ENCODE results near the gene KRT79.

Gene KRT79

DNA sequence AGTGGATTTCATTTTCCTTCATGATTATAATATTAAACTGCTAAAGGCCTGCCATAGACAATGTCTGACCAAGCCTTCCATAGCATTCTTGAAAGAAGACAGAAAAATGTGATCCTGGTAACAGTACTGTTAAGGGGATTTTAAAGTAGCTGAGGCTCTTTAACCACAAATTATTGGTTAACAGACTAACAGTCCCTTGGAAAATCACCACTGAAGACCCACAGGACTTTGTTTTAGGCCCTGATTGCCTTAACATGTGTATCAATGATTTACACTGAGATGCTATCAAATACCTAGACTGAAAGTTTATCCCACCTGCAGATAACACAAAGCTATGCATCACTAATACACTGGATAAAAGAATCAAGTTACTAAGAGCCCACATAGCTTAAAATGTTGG is 6.0 kb downstream of the KRT79 start:
- TF ChIP-seq, protein P1, sequence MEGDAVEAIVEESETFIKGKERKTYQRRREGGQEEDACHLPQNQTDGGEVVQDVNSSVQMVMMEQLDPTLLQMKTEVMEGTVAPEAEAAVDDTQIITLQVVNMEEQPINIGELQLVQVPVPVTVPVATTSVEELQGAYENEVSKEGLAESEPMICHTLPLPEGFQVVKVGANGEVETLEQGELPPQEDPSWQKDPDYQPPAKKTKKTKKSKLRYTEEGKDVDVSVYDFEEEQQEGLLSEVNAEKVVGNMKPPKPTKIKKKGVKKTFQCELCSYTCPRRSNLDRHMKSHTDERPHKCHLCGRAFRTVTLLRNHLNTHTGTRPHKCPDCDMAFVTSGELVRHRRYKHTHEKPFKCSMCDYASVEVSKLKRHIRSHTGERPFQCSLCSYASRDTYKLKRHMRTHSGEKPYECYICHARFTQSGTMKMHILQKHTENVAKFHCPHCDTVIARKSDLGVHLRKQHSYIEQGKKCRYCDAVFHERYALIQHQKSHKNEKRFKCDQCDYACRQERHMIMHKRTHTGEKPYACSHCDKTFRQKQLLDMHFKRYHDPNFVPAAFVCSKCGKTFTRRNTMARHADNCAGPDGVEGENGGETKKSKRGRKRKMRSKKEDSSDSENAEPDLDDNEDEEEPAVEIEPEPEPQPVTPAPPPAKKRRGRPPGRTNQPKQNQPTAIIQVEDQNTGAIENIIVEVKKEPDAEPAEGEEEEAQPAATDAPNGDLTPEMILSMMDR (IDR thresholded peaks at IDR 0.05; ENCODE audit: insufficient read depth, low read depth, low read length, missing control alignments) = no peak
- H3K4me3 ChIP-seq (ENCODE audit: low read length) = no peak overlapping the region
- DNase-seq (ENCODE audit: low read depth) = no peak

- no peak overlapping the region for H3K4me3 ChIP-seq (ENCODE audit: low read length)
- no peak for DNase-seq (ENCODE audit: low read depth)
- TF ChIP-seq, protein P1 (IDR thresholded peaks at IDR 0.05; ENCODE audit: insufficient read depth, low read depth, low read length, missing control alignments) = no peak
Measured at GRCh38 chr12:52827499-52828090, 6.5 kb downstream of the KRT79 start.

DNA sequence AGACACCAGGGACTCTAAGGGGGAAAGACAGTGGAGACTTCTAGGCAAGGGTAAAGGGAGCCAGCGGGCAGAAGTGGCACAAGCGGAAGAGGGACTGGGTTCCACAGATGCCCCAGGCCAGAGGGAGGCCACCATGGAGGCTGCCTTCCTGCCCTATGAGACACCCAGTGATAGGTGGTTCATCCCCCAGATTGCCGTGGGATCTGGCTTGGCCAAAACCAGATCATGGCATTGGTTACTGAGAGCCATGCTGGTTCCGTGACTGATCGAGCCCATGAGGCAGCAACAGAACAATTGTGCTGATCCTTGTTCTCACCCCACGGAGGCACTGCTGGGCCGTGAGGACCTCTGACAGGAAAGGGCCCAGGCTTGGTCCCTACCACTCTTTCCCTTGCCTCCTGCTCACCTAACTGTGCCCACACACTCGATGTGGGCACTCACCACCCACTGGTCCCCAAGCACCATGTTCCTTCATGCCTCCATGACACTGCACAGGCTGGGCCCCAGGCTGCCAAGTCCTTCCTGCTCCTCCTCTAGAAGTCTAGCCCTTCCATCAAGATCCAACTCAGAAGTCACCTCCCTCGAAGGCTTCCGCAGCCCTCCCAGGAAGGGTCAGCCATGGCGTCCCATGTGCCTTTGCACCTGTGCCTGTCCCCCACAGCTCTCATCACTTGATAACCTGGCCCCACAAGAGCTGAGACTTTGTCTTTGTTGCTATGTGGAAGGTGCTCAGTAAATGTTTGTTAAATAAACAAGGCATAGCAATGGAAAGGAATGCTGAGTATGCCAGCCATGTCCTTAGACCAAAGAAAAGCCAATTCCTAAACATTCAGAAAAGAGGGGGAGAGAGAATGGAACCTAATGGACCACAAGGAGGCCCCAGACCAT is 7.3 kb downstream of the KRT79 start:
- TF ChIP-seq, protein P1 (IDR thresholded peaks at IDR 0.05; ENCODE audit: insufficient read depth, low read depth, low read length, missing control alignments) = no peak
- DNase-seq (ENCODE audit: low read depth) = no peak
- no peak overlapping the region for H3K4me3 ChIP-seq (ENCODE audit: low read length)

DNA sequence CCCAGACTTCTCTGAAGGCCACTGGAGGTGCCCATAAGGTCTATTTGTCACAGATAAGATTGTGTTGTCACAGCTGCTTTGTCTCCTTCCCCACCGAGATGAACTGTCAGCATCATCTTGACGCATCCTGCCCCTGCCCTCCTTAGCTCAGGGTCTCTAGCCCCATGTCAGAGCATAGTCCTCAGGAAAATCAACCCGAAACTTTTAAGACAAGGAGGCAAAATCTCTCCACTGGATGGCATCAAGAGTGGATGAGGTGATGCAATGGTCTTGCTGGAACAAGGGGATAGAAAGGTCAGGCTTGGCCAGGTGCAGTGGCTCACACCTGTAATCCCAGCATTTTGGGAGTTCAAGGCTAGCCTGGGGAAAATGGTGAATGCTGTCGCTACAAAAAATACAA is 8.2 kb downstream of the KRT79 start:
- TF ChIP-seq, protein P1 (IDR thresholded peaks at IDR 0.05; ENCODE audit: insufficient read depth, low read depth, low read length, missing control alignments) = no peak
- no peak overlapping the region for H3K4me3 ChIP-seq (ENCODE audit: low read length)
- DNase-seq (ENCODE audit: low read depth) = no peak

GRCh38 chr12:52824741-52825410 is 9.2 kb downstream of the KRT79 start:
- H3K4me3 ChIP-seq (ENCODE audit: low read length) = no peak overlapping the region
- TF ChIP-seq, protein P1 (IDR thresholded peaks at IDR 0.05; ENCODE audit: insufficient read depth, low read depth, low read length, missing control alignments) = no peak
- no peak for DNase-seq (ENCODE audit: low read depth)

GRCh38 chr12:52823761-52824450 is 10.2 kb downstream of the KRT79 start:
- TF ChIP-seq, protein P1 (IDR thresholded peaks at IDR 0.05; ENCODE audit: insufficient read depth, low read depth, low read length, missing control alignments) = no peak
- no peak overlapping the region for H3K4me3 ChIP-seq (ENCODE audit: low read length)

More at GRCh38 chr12:52823761-52824450, 10.2 kb downstream of the KRT79 start:
- DNase-seq (ENCODE audit: low read depth) = no peak
